ENCODE results near the gene NLRC5.

GRCh38 chr16:56999409-57000270 is 10.3 kb downstream of the NLRC5 start:
- TF ChIP-seq CTCF (IDR thresholded peaks at IDR 0.05; ENCODE audit: low read depth, low read length, poor library complexity, severe bottlenecking) (no peak), EZH2phosphoT487 (IDR thresholded peaks at IDR 0.05; ENCODE audit: borderline replicate concordance, low read length) (no peak)

All from DOHH2 (cell line).